Stimulated activated CD4-positive, alpha-beta T cell treated with anti-CD3 and anti-CD28 coated beads, Interleukin-15, amount 100 ng/mL, for 48 hours (primary cell): ENCODE results near the gene KLHL9.

Source experiments
- DNase-seq, 2 donors: peaks; one replicate each; pipeline ENCODE4 v3.0.0-alpha.2; 2020; ENCODE audit warnings: low read depth in 2 of 2

KLHL9 gene

GRCh38 chr9:21317956-21318923, 17.0 kb downstream of the KLHL9 start:
- DNase-seq: peak in 1 of 2 donors; percentile 4

DNA sequence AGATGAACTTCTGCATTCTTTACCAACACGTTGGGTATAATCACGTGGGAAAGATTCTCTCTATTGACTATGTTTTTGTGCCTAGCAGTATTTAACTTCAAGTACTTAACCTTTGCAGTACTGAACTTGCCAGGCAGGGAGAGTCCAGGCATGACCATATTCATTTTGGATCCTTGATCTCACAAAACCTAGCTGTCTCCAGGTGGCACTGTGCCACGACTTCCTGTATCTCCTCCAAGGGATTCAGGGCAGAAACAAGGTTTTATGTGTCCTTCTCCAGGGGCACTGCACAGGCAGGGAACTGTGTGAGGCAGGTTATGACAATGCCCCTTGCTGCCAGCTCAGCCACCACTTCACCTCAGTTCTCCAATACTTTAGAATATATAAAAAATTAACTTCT, 18.3 kb downstream of the KLHL9 start:
- DNase-seq: no peak

DNA sequence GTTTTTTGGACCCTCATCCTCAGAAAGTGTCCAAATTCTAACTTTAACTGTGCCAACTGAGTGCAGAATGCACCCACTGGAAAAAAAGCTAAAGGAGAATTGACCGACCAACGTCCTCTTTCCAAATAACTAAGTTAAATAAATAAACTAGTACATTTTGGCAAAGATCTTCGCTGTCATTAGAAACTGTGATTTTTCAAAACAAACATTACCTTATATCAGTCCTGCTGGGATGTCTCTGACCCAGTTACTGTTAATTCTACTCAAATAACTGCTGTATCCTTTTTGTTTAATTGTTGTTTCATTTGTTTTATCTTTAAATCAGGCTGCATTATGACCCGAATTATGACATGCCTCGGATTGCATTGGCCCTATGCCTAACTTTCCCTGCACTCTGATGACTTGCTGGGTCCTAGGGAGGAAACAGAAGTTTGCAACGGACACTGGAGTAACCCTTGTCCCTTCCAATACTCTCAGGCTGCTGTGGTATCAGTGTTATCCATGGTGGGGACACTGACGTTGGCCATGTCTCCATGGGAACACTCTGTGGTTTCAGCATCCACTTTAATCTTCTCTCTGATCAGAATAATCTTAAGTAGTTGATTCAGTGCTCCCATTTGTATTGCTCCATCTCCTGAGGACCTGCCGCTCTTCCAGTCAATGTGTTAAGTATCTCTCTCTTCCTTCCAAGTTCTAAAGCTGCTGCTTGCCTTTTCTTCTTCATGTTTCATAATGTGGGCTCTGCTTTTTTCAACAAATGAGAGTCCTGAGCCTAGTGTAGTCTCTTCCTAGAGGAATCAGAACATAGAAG, 19.0 kb downstream of the KLHL9 start:
- no peak for DNase-seq

- no peak for DNase-seq
Observed at GRCh38 chr9:21314152-21314551, 21.1 kb downstream of the KLHL9 start.

DNA sequence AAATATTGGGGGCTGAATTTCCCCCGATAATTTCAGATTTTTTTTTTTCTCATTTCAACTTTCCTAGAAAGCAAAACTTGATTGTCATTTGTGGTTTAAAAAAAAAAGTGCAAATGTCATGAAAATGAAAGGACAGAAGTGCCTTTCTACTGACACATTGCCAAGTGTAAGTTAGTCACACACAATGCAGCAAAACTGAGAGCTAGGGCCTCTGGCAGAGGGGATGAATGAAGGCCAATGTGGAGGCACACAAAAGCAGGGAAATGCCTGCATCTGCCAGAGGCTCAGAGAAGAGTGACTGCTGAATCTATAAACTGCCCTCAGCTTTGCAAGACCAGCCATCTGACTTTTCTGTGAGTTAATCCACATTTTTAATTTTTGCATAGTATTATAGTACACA, 23.3 kb downstream of the KLHL9 start:
- no peak for DNase-seq

GRCh38 chr9:21305213-21305612, 30.0 kb downstream of the KLHL9 start, which contains the start of gene IFNA5:
Gene IFNA5, minus strand, starts transcription at chr9:21305313. Its CDS starts 57 bp downstream, at chr9:21305256.
- no peak for DNase-seq

- no peak for DNase-seq
Observed at GRCh38 chr9:21295992-21296391, 39.2 kb downstream of the KLHL9 start.

DNA sequence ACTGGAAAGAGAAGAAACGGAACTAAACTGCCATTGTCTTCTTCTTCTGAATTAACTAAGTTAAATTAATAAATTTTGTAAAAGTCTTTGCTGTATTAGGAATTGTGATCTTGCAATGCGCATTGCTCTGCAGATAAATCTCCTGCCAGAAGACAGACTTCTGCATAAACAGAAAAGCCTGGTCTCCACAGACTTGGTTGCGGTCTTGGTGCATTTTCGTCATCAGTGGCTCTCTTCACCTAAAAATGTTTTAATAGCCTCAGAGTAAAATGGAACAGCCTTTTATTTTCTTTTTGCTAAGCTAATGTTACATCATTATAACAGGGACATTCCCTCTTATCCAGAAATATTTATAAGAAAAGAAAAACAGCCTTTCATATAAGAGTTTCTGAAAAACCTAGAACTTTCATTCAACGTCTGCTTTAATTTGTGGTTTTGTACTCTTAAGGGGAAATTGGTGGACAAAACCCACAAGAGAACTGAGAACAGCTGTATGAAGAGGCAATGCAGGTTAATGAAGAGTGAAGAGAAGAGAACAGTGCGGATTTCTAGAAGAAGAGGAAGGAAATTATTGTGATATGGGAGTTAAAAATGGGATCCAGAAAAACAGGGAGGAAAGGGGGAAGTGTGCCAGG, 40.2 kb downstream of the KLHL9 start:
- no peak for DNase-seq

DNA sequence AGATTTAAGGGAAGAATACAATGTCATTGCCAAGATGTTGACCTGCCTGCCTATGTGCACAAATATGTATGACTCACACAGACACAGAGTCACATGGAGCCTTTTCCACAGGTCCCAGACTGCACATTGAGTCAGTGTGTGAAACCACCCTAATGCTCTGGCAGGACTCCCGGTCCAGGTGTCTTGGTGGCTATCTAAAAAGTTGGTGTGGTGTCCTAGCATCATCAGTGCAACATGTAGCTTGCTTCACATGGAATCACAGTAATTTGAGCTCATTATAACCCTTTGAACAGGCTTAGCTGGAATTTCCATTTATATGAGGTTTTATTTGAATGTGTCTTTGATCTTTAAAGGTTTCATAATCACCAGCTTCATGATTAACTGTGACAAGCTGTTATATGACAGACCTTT, 40.8 kb downstream of the KLHL9 start:
- DNase-seq: no peak

DNA sequence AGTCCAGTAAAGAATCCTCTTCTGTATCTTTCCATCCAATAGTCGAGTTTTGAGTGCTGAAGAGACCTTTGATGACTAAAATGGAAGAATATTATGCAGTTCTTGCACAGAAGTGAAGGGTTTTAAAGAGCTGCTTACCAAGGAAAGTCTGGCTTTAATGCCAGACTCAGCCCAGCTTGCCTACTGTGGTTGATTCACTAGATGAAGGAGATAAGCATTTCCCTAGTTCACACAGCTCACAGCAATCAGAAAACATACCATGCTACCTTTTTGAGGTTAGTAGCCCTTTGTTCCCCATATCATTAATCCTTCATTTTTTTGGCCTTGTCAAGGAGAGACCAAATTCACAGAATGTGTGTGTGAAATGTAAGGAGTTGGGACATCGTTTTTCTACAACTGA, 45.4 kb downstream of the KLHL9 start:
- DNase-seq: no peak

DNA sequence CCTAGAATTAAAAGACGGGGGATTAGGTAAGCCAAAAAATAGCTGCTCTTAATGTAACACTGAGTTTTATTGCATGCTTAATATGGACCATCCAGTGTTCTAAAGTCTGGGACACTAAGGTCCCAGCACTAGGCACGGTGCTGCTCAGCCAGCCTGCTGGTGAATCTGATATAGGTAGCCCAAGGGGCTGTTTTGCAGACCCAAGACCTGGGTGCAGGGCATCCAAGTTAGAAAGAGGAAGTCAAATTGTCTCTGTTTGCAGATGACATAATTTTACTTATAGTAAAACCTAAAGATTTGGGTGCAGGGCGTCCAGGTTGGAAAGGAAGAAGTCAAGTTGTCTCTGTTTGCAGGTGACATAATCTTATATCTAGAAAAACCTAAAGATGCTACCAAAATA, 47.9 kb downstream of the KLHL9 start:
- DNase-seq: no peak

DNA sequence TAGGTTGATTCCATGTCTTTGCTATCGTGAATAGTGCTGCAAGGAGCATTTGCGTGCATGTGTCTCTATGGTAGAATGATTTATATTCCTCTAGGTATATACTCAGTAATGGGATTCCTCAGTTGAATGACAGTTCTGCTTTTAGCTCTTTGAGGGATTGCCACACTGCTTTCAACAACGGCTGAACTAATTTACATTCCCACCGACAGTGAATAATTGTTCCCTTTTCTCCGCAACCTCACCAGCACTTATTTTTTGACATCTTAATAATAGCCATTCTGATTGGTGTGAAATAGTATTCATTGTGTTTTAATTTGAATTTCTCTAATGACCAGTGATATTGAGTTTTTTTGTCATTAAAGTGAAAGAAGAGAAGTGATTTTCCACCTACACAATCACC, 48.5 kb downstream of the KLHL9 start:
- DNase-seq: no peak

- DNase-seq: no peak
Observed at GRCh38 chr9:21286099-21286498, 49.1 kb downstream of the KLHL9 start.

DNA sequence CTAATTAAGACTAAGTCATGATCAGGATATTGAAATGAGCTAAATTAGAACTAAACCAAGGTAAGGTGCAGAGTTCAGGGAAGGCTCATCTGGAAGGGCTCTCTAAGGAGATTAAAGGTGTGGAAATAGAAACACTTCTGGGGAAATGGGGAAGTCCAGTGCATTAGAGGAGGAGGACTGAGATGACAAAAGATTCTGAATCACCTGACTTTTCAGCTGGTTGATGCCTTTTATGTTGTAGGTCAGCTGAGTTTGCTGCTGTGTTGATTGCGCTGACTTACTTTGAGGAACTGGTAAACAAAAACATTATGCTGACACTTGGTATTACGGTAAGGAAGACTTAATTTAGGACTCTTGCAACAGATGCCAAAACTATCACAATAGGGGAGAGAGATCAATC, 53.9 kb downstream of the KLHL9 start:
- DNase-seq: no peak
